NCI-H2107 (cell line): ENCODE measurements around the gene KDSR.
A peak's percentile ranks its signal among the peaks of the same experiment; 100 is the strongest.

Experiments
- DNase-seq: peaks from one replicate; lab custom pipeline; 2025; lab: John Stamatoyannopoulos, UW

Gene KDSR

GRCh38 chr18:63320123-63320974 is 46.7 kb downstream of the KDSR start:
- DNase-seq = peak; percentile 66

- no peak for DNase-seq
Observed at GRCh38 chr18:63319383-63320122, 47.5 kb downstream of the KDSR start, which contains the start of gene BCL2. TSS of gene BCL2 (minus strand) at chr18:63319769.

GRCh38 chr18:63318889-63319382 is 48.1 kb downstream of the KDSR start:
- DNase-seq = no peak

GRCh38 chr18:63317982-63318888 is 48.8 kb downstream of the KDSR start:
- DNase-seq = peak; percentile 90

- no peak for DNase-seq
Observed at GRCh38 chr18:63317556-63317946, 49.5 kb downstream of the KDSR start.

- no peak for DNase-seq
Observed at GRCh38 chr18:63316612-63317555, 50.1 kb downstream of the KDSR start.

GRCh38 chr18:63315876-63316275 is 51.1 kb downstream of the KDSR start:
- DNase-seq = no peak

- no peak for DNase-seq
Observed at GRCh38 chr18:63315131-63315662, 51.8 kb downstream of the KDSR start.

- no peak for DNase-seq
Observed at GRCh38 chr18:63314062-63314790, 52.8 kb downstream of the KDSR start.

GRCh38 chr18:63313396-63313917 is 53.5 kb downstream of the KDSR start:
- DNase-seq = no peak

GRCh38 chr18:63312737-63313395 is 54.1 kb downstream of the KDSR start:
- no peak for DNase-seq

GRCh38 chr18:63312019-63312409 is 55.0 kb downstream of the KDSR start:
- no peak for DNase-seq

GRCh38 chr18:63311118-63312018 is 55.6 kb downstream of the KDSR start:
- DNase-seq = no peak

GRCh38 chr18:63309422-63309821 is 57.6 kb downstream of the KDSR start:
- no peak for DNase-seq

GRCh38 chr18:63307551-63308200 is 59.3 kb downstream of the KDSR start:
- DNase-seq = no peak

- DNase-seq = no peak
Observed at GRCh38 chr18:63306819-63307550, 60.0 kb downstream of the KDSR start.

GRCh38 chr18:63306249-63306648 is 60.8 kb downstream of the KDSR start:
- no peak for DNase-seq
